ENCODE results near the gene TENT5C.

TENT5C gene

DNA sequence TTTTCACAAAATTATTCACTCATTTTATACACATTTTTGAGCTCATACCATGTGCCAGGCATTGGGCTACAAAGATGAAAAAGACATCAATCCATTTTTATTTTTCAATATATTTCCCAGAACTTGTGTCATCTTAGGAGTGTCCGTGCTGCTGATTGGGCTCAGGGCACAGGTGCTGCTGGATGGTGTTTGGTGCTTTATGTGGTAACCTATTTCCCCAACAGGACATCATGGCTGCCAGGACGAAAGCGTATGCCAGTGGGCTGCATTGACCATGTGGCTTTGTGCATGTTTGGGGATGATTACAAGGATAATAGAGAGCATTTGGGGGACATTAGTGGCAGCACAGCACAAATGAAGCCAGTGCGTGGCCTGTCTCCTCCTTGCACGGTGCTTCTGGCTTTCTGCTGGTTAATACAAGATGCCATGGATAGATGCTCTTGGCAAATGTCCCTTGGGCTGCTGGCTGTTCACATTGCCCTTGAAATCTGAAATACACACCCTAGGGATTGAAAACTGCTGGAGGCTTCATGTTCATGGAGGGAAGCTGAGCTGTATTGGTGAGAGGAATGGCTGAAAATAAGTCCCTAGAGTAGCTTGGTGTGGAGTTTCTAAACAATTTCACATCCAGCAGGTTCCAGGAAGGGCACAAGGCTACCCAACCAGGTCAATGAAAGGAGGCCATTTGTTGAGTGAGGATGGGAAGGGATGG lies 52.3 kb downstream of the TENT5C start:
- no peak for DNase-seq

DNA sequence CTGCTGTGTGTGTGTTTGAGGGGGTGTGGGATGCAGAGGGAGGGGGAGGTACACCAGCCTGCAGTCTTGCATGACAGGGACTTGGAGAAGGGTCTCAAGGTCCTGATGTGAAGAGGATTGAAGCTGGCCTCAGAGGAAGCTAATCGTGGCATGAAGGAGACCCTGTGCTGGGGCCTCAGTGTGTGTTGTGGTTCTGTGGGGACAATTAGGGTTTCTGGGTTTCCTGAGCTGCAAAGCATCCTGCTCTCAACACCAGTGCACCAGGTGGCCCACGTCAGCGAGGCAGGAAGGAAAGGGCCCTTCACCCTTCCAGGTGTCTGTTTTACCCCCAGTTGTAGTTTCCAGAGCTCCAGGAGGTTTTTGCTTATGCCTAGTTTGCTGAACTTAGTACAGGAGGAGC lies 52.8 kb downstream of the TENT5C start:
- DNase-seq: peak; percentile 51

GRCh38 chr1:117659550-117660270 lies 53.9 kb downstream of the TENT5C start:
- peak; percentile 41 for DNase-seq

- no peak for DNase-seq
Measured at GRCh38 chr1:117660271-117660965, 54.6 kb downstream of the TENT5C start.

DNA sequence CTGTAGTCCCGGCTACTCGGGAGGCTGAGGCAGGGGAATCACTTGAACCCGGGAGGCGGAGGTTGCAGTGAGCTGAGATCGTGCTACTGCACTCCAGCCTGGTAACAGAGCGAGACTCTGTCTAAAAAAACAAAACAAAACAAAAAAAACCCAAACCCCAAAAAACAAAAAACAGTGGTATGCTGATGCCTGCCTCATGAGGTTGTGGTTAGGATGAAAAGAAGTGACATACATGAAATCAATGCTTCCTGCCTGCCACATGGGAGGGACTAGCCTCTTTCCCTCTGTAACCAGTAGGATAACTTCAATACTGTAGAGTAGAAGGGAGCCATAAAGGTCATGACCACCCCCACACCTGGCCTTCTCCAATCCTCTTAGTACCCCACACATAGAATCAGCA lies 55.2 kb downstream of the TENT5C start:
- DNase-seq: peak; percentile 18

GRCh38 chr1:117662667-117663066 lies 56.8 kb downstream of the TENT5C start:
- DNase-seq: no peak

DNA sequence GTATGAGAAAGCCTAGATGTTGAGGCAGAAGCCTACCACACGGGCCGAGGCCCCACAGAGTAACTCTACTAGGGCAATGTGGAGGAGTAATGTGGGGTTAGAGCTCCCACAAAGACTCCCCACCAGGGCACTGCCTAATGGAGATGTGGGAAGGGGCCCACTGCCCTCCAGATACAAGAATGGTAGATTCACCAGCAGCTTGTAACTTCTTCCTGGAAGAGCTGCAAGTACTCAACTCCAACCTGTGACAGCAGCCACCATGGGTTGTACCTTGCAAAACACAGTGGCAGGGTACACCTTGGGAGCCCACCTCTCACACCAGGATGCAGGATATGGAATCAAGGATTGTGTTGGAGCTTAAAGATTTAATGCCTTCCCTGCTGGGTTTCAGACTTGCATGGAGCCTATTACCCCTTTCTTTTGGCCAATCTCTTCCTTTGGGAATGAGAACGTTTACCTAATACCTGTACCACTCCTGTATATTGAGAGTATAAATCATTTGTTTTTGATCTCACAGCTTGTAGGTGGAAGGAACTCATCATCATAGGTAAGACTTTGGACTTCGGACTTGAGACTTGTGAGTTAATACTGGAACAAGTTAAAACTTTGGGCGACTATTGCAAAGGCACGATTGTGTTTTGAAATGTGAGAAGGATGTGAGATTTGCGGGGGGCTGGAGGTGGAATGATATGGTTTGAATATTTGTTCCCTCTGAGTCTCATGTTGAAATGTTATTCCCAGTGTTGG lies 57.5 kb downstream of the TENT5C start:
- DNase-seq: no peak

GRCh38 chr1:117664314-117664713 lies 58.5 kb downstream of the TENT5C start:
- peak; percentile 58 for DNase-seq

DNA sequence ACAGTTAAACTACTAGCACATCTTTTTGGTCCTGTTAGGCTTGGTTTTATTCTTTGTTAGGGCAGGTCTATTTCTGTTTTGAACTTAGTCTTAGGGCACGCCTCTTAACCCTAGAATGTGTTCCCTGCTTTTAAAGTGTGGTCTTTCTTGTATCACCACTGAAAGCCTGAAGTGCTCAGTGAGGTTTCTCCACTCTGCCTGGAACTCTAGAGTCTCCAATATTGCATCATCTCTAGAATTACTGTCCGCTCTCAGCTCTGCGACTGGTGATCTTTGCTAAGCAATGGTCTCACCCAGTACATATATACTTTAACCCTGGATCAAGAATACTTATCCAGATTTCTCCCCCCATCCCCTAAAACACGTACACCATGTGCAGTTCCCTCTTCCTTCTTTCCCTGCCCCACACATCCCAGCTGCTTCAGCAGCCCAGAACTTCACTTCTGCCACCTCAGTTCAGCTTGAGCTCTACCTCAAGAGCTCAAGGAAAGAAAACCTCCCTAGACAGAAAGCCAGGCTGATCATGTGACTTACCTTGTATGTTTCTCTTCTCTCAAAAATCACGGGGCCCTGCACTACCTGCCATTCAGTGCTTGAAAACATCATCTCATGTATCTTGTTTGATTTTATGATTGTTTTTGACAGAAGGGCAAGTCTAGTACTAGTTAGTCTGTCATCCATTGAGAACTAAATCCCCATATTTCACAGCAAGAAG lies 59.9 kb downstream of the TENT5C start:
- DNase-seq: no peak

GRCh38 chr1:117669572-117669971 lies 63.7 kb downstream of the TENT5C start:
- no peak for DNase-seq

GRCh38 chr1:117670976-117671780 lies 65.3 kb downstream of the TENT5C start:
- DNase-seq: no peak

- no peak for DNase-seq
Measured at GRCh38 chr1:117671781-117672501, 66.1 kb downstream of the TENT5C start.

DNA sequence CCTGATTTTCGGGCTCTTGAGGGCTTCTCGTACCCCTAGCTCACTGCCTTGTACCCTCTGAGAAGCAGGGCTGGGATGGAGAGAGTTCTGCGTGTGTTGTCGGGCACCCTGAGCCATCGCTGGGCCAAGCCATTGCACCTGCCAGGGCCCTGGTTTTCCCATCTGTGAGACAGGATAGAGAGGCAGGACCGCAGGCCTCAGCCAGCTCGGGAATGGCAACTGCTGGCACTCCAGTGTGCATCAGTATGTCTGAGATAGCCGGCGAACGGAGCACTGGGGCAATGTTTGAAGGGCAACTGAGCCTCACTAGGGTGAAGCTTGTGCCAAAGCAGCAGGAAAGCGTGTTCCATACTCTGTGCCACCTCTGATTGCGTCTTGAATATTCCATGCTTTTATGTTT lies 66.9 kb downstream of the TENT5C start:
- DNase-seq: no peak

- DNase-seq: no peak
Measured at GRCh38 chr1:117673405-117673804, 67.6 kb downstream of the TENT5C start.

GRCh38 chr1:117674521-117675400 lies 68.9 kb downstream of the TENT5C start:
- peak; percentile 47 for DNase-seq

DNA sequence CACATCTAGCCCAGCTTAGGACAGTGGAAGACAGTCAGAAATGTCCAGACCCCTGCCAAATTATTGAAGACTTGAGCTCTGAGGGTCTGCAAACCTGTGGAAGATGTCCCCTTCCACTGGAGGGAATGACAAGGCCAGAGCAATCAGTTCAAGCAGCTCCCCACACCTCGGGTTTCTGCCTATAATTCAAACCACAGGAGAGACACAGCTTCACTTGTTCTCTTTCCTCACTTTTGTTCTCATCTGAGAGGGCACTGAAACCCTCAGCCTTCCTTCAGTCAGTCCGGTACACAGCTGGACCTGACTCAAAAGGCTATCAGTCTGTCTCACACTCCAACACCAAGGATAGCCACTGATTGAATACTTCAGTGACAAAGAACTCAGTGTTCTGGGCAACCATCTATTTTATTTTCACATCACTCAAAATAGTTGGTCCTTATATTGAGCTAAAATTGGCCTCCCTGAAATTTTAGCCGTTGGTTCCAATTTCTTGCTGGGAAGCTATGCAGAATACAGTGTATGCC lies 70.1 kb downstream of the TENT5C start:
- DNase-seq: no peak

GRCh38 chr1:117676615-117677130 lies 70.8 kb downstream of the TENT5C start:
- DNase-seq: no peak
